GM12878 (cell line): Measurements from ENCODE around the gene KCNC1. TPM values are rescaled to one million over a fixed set of nuclear protein-coding genes. Genes with fewer than 3 reads are reported as not detected.

ENCODE experiments used
- CREM ChIP-seq: IDR thresholded peaks from 2 replicates; pipeline ENCODE4 v1.6.1; 2014; ENCODE audit warnings: antibody characterized with exemption, low read depth
- CTCF ChIP-seq, 3 experiments: IDR thresholded peaks in 2 of 3; conservative IDR thresholded peaks in 1 of 3; 2 replicates each; pipeline ENCODE4 v1.5.1; 2011; ENCODE audit warnings: low read depth in 3 of 3, low read length in 3 of 3, mild to moderate bottlenecking in 3 of 3, control low read depth in 2 of 3, moderate library complexity in 2 of 3, inconsistent platforms in 1 of 3, mixed read lengths in 1 of 3; ENCODE audit not compliant: control insufficient read depth in 2 of 3, insufficient read depth in 1 of 3; ENCODE audit errors: extremely low read depth in 1 of 3
- ESRRA ChIP-seq: IDR thresholded peaks from 2 replicates; pipeline ENCODE4 v1.6.1; 2012; ENCODE audit warnings: mild to moderate bottlenecking, low read length, improper control_type of control experiment
- JUND ChIP-seq: IDR thresholded peaks from 2 replicates; pipeline ENCODE4 v1.6.1; 2012; ENCODE audit warnings: low read depth, mild to moderate bottlenecking, low read length, improper control_type of control experiment, moderate library complexity
- MTA2 ChIP-seq: fragments of 450-650 bp; IDR thresholded peaks from 2 replicates; pipeline ENCODE4 v1.6.1; 2016; ENCODE audit warnings: low read depth, mild to moderate bottlenecking, moderate library complexity
- MYB ChIP-seq: fragments of 150-350 bp; IDR thresholded peaks from 2 replicates; pipeline ENCODE4 v1.6.1; 2014; ENCODE audit warnings: mild to moderate bottlenecking, low read depth, low read length, borderline replicate concordance
- NFYB ChIP-seq: IDR thresholded peaks from 2 replicates; pipeline ENCODE4 v1.6.1; 2011; ENCODE audit warnings: low read depth, mild to moderate bottlenecking, low read length, improper control_type of control experiment, moderate library complexity; ENCODE audit not compliant: insufficient read depth
- PAX8 ChIP-seq: fragments of 450-650 bp; IDR thresholded peaks from 2 replicates; pipeline ENCODE4 v1.6.1; 2017; ENCODE audit warnings: mild to moderate bottlenecking, moderate library complexity
- RAD21 ChIP-seq: IDR thresholded peaks from 2 replicates; pipeline ENCODE4 v1.6.1; 2011; ENCODE audit warnings: mild to moderate bottlenecking, low read depth, low read length, moderate library complexity; ENCODE audit not compliant: insufficient read depth
- STAT3 ChIP-seq: IDR thresholded peaks from 2 replicates; pipeline ENCODE4 v1.6.1; 2011; ENCODE audit warnings: low read depth, low read length, improper control_type of control experiment
- polyA plus RNA-seq, 11 experiments: library from polyadenylated mRNA; depleted of rRNA in 4 of 11; unstranded in 6 of 11; stranded (reverse) in 5 of 11; fragments of >200 nt; fragmentation: Nextera tagmentation in 4 of 11; fragmentation: Illumina TruSeq in 1 of 11; extraction: Ambion mirVana in 4 of 11; extraction: Trizol in 1 of 11; gene quantifications; 1 replicate in 1 of 11; 2 replicates in 10 of 11; pipeline versions ENCODE4 v1.2.1 to v1.2.3, GENCODE V29; 2011 to 2016; ENCODE audit warnings: inconsistent platforms in 2 of 11, missing spikeins in 2 of 11, low read depth in 1 of 11
- total RNA-seq, 4 experiments: library from RNA; depleted of rRNA in 3 of 4; stranded (reverse); fragments of >200 nt in 3 of 4; fragmentation: Illumina TruSeq in 1 of 4; extraction: Trizol in 1 of 4; gene quantifications; 2 replicates each; pipeline versions ENCODE4 v1.2.1 to v1.2.3, GENCODE V29; 2013 to 2021
- TF ChIP-seq, protein P1 (sequence below): IDR thresholded peaks from 2 replicates; pipeline ENCODE4 v1.6.1; 2012; ENCODE audit warnings: improper control_type of control experiment, low read depth, low read length; ENCODE audit not compliant: insufficient replicate concordance
- TF ChIP-seq, protein P2 (sequence below): fragments of 150-350 bp; IDR thresholded peaks from 2 replicates; pipeline ENCODE4 v1.6.1; 2016; ENCODE audit warnings: low read depth, low read length

Gene KCNC1
- total and polyA plus RNA-seq, 10 of the 15 experiments (the other 5 are each of a cell fraction or from before 2014, with no cell fraction given): 0.27 to 0.34 TPM; not detected in 8

DNA sequence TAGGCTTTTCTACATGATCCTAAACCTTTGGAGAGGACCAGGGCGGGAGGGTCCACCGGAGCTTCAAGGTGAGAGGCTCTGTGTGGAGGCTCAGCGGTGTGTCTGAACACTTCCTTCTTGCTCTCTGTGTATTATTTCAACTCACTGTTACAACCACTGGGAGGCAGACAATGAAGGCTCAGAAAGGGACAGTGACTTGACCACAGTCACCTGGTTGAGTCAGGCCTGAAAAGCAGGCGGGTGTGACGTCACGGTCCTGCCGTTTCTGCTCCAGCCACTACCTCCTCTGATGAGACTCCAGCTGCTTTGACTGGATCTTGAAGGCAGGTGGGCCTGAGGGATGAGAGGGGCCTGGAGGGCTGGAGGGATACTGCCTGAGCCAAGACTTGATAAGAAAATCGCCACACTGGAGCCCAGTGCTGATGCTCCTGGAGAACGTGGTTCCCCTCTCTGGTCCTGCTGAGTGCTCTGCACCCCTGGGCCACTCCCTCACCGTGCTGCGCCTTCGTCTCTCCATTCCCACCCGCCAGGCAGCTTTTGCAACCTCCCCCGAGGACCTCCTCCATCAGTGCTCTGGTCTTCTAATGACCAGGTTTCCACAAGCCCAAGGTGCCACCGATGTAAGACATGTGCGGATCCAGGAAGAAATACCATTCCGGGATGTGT lies 27.9 kb downstream of the KCNC1 start (continued):
- TF ChIP-seq, protein P1, sequence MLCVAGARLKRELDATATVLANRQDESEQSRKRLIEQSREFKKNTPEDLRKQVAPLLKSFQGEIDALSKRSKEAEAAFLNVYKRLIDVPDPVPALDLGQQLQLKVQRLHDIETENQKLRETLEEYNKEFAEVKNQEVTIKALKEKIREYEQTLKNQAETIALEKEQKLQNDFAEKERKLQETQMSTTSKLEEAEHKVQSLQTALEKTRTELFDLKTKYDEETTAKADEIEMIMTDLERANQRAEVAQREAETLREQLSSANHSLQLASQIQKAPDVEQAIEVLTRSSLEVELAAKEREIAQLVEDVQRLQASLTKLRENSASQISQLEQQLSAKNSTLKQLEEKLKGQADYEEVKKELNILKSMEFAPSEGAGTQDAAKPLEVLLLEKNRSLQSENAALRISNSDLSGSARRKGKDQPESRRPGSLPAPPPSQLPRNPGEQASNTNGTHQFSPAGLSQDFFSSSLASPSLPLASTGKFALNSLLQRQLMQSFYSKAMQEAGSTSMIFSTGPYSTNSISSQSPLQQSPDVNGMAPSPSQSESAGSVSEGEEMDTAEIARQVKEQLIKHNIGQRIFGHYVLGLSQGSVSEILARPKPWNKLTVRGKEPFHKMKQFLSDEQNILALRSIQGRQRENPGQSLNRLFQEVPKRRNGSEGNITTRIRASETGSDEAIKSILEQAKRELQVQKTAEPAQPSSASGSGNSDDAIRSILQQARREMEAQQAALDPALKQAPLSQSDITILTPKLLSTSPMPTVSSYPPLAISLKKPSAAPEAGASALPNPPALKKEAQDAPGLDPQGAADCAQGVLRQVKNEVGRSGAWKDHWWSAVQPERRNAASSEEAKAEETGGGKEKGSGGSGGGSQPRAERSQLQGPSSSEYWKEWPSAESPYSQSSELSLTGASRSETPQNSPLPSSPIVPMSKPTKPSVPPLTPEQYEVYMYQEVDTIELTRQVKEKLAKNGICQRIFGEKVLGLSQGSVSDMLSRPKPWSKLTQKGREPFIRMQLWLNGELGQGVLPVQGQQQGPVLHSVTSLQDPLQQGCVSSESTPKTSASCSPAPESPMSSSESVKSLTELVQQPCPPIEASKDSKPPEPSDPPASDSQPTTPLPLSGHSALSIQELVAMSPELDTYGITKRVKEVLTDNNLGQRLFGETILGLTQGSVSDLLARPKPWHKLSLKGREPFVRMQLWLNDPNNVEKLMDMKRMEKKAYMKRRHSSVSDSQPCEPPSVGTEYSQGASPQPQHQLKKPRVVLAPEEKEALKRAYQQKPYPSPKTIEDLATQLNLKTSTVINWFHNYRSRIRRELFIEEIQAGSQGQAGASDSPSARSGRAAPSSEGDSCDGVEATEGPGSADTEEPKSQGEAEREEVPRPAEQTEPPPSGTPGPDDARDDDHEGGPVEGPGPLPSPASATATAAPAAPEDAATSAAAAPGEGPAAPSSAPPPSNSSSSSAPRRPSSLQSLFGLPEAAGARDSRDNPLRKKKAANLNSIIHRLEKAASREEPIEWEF: no peak
- TF ChIP-seq CREM (0 out of 2 replicates have a peak, but pooled peaks have one; percentile 26), MTA2 (no peak), ESRRA (no peak), CTCF (IDR thresholded peaks at IDR 0.05 in 2 of 3, conservative IDR thresholded peaks at IDR 0.05 in 1 of 3; ENCODE audit: control insufficient read depth in 2 of 3, extremely low read depth in 1 of 3, insufficient read depth in 1 of 3, low read depth in 3 of 3, low read length in 3 of 3) (peak in 2 of 3 experiments; percentile 9 to 24; a peak in 2 of 6 replicates), STAT3 (no peak), NFYB (no peak), PAX8 (no peak), JUND (no peak), RAD21 (0 out of 2 replicates have a peak, but pooled peaks have one; percentile 8), MYB (no peak)
- TF ChIP-seq, protein P2, sequence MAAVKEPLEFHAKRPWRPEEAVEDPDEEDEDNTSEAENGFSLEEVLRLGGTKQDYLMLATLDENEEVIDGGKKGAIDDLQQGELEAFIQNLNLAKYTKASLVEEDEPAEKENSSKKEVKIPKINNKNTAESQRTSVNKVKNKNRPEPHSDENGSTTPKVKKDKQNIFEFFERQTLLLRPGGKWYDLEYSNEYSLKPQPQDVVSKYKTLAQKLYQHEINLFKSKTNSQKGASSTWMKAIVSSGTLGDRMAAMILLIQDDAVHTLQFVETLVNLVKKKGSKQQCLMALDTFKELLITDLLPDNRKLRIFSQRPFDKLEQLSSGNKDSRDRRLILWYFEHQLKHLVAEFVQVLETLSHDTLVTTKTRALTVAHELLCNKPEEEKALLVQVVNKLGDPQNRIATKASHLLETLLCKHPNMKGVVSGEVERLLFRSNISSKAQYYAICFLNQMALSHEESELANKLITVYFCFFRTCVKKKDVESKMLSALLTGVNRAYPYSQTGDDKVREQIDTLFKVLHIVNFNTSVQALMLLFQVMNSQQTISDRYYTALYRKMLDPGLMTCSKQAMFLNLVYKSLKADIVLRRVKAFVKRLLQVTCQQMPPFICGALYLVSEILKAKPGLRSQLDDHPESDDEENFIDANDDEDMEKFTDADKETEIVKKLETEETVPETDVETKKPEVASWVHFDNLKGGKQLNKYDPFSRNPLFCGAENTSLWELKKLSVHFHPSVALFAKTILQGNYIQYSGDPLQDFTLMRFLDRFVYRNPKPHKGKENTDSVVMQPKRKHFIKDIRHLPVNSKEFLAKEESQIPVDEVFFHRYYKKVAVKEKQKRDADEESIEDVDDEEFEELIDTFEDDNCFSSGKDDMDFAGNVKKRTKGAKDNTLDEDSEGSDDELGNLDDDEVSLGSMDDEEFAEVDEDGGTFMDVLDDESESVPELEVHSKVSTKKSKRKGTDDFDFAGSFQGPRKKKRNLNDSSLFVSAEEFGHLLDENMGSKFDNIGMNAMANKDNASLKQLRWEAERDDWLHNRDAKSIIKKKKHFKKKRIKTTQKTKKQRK: no peak
